GM18868 (cell line): ENCODE data around the gene PTPRN2.

Source experiments
- ATAC-seq: cut with Tn5 transposase; IDR thresholded peaks from one replicate; pipeline ENCODE4 v1.9.1; 2021; ENCODE audit warnings: mild to moderate bottlenecking, moderate library complexity; ENCODE audit not compliant: unreplicated experiment

Gene PTPRN2

GRCh38 chr7:158248816-158249215, 338.8 kb downstream of the PTPRN2 start:
- no peak for ATAC-seq

GRCh38 chr7:158247758-158248487, 339.7 kb downstream of the PTPRN2 start:
- ATAC-seq: no peak

GRCh38 chr7:158246960-158247673, 340.5 kb downstream of the PTPRN2 start:
- no peak for ATAC-seq

GRCh38 chr7:158246272-158246959, 341.2 kb downstream of the PTPRN2 start:
- ATAC-seq: no peak

GRCh38 chr7:158245724-158246041, 341.9 kb downstream of the PTPRN2 start:
- ATAC-seq: no peak

- ATAC-seq: no peak
These were observed 342.5 kb downstream of the PTPRN2 start for GRCh38 chr7:158244873-158245723.

GRCh38 chr7:158244430-158244829, 343.2 kb downstream of the PTPRN2 start:
- ATAC-seq: no peak

GRCh38 chr7:158241919-158242318, 345.7 kb downstream of the PTPRN2 start:
- ATAC-seq: no peak

GRCh38 chr7:158240801-158241200, 346.8 kb downstream of the PTPRN2 start:
- ATAC-seq: no peak

GRCh38 chr7:158239290-158239981, 348.2 kb downstream of the PTPRN2 start:
- no peak for ATAC-seq

GRCh38 chr7:158238616-158239289, 348.9 kb downstream of the PTPRN2 start:
- no peak for ATAC-seq

GRCh38 chr7:158237672-158238335, 349.8 kb downstream of the PTPRN2 start:
- ATAC-seq: no peak

GRCh38 chr7:158236400-158236799, 351.2 kb downstream of the PTPRN2 start:
- ATAC-seq: no peak

GRCh38 chr7:158235862-158236261, 351.8 kb downstream of the PTPRN2 start:
- no peak for ATAC-seq

- no peak for ATAC-seq
These were observed 357.7 kb downstream of the PTPRN2 start for GRCh38 chr7:158229945-158230344.

GRCh38 chr7:158228986-158229385, 358.6 kb downstream of the PTPRN2 start:
- no peak for ATAC-seq

GRCh38 chr7:158228131-158228530, 359.5 kb downstream of the PTPRN2 start:
- no peak for ATAC-seq

- ATAC-seq: no peak
These were observed 360.2 kb downstream of the PTPRN2 start for GRCh38 chr7:158227258-158227984.

GRCh38 chr7:158216198-158216597, 371.4 kb downstream of the PTPRN2 start:
- no peak for ATAC-seq
